Activated effector memory CD4-positive, alpha-beta T cell treated with Interleukin-2 at 50 U/mL for 16 hours (primary cell): ENCODE data around the gene ADGRB2.
"Not testable (repeated sequence)": the region's sequence is repeated elsewhere in the genome, so short reads cannot be mapped to it uniquely, and the experiment has no call there.

Source experiments
- DNase-seq: peaks from one replicate; pipeline ENCODE4 v3.0.0-alpha.2; 2020

Gene ADGRB2

GRCh38 chr1:31725134-31725533 lies 39.0 kb downstream of the ADGRB2 start:
- no peak for DNase-seq

GRCh38 chr1:31723828-31724359 lies 40.2 kb downstream of the ADGRB2 start:
- no peak for DNase-seq

GRCh38 chr1:31718327-31718897 lies 45.7 kb downstream of the ADGRB2 start:
- DNase-seq = no peak

- DNase-seq = no peak
Observed at GRCh38 chr1:31717341-31717740, 46.8 kb downstream of the ADGRB2 start.

GRCh38 chr1:31715873-31716220 lies 48.3 kb downstream of the ADGRB2 start:
- no peak for DNase-seq

- no peak for DNase-seq
Observed at GRCh38 chr1:31715087-31715872, 48.9 kb downstream of the ADGRB2 start.

- DNase-seq = no peak
Observed at GRCh38 chr1:31714442-31715086, 49.6 kb downstream of the ADGRB2 start.

- no peak for DNase-seq
Observed at GRCh38 chr1:31712630-31713029, 51.5 kb downstream of the ADGRB2 start.

GRCh38 chr1:31712068-31712467 lies 52.1 kb downstream of the ADGRB2 start:
- no peak for DNase-seq

- no peak for DNase-seq
Observed at GRCh38 chr1:31708324-31708723, 55.8 kb downstream of the ADGRB2 start.

GRCh38 chr1:31707711-31708110 lies 56.4 kb downstream of the ADGRB2 start:
- DNase-seq = no peak

- DNase-seq = not testable (repeated sequence)
Observed at GRCh38 chr1:31707059-31707600, 57.0 kb downstream of the ADGRB2 start.

- DNase-seq = no peak
Observed at GRCh38 chr1:31706384-31707058, 57.6 kb downstream of the ADGRB2 start.

GRCh38 chr1:31705080-31705866 lies 58.9 kb downstream of the ADGRB2 start:
- DNase-seq = peak; percentile 23

- no peak for DNase-seq
Observed at GRCh38 chr1:31704271-31705079, 59.7 kb downstream of the ADGRB2 start.

- DNase-seq = no peak
Observed at GRCh38 chr1:31703431-31704270, 60.5 kb downstream of the ADGRB2 start, which contains the start of gene COL16A1. Gene COL16A1, minus strand, starts transcription at chr1:31704017. Its CDS starts 1,824 bp downstream, at chr1:31702193.

- no peak for DNase-seq
Observed at GRCh38 chr1:31702836-31703404, 61.2 kb downstream of the ADGRB2 start.

- DNase-seq = no peak
Observed at GRCh38 chr1:31701091-31701736, 62.9 kb downstream of the ADGRB2 start.

GRCh38 chr1:31700468-31701090 lies 63.6 kb downstream of the ADGRB2 start:
- no peak for DNase-seq
